Activated CD4-positive, alpha-beta T cell treated with anti-CD3 and anti-CD28 coated beads, Interleukin-2, Interleukin-6, amounts not matched to agents 100 ng/mL and 50 ng/mL, durations not matched to agents 16 hours and 8 hours (primary cell): ENCODE results near the gene CDKL5.
"Not testable (repeated sequence)": the region's sequence is repeated elsewhere in the genome, so short reads cannot be mapped to it uniquely, and the experiment has no call there.

Experiments
- DNase-seq: peaks from one replicate; pipeline ENCODE4 v3.0.0-alpha.2; 2020

CDKL5 gene

GRCh38 chrX:18578546-18578945 is 153.1 kb downstream of the CDKL5 start:
- no peak for DNase-seq

- no peak for DNase-seq
Measured at GRCh38 chrX:18579495-18579894, 154.1 kb downstream of the CDKL5 start.

- DNase-seq, result no peak
Measured at GRCh38 chrX:18582910-18583493, 157.6 kb downstream of the CDKL5 start.

GRCh38 chrX:18589292-18589691 is 163.9 kb downstream of the CDKL5 start:
- DNase-seq, result not testable (repeated sequence)

- DNase-seq, result no peak
Measured at GRCh38 chrX:18591834-18592233, 166.4 kb downstream of the CDKL5 start.

DNA sequence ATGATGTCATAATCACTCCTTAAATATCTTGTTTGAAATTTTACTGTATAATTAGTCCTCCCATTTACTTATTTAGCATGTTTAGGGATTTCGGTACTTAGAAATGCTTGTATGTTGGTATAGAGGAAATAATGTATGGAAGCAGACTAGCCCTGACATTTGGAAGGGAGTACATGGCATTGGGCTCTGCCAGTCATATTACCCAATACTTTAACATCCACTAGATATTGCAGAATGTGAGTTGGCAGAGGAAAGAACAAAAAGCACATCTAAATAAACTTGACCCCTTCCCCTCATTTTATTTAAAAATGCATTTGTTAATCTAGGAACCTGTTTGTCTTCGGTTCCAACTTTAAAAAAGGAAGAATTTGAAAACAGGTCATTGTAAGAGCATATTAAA is 168.7 kb downstream of the CDKL5 start:
- no peak for DNase-seq

DNA sequence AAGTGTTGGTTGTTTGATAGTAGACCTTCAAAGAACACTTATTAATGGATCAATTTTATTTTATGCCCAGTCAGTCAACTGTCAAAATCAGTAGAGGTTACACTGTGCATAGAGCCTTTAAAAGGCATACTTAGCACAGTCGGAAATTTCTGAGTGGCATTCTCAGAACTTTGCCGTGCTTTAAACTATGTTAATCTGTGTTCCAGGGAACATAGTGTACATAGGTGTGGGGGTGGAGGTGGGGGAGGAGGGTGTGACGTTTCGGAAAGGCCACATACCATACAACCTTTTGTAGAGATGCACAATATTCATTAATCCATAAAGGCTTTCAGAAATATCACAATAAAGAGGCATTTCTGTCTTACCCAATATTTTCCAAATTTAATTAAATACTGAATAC is 170.7 kb downstream of the CDKL5 start:
- DNase-seq, result no peak

GRCh38 chrX:18598413-18598812 is 173.0 kb downstream of the CDKL5 start:
- no peak for DNase-seq

- DNase-seq, result no peak
Measured at GRCh38 chrX:18607966-18608365, 182.6 kb downstream of the CDKL5 start.

- DNase-seq, result no peak
Measured at GRCh38 chrX:18613930-18614639, 188.7 kb downstream of the CDKL5 start.

- DNase-seq, result no peak
Measured at GRCh38 chrX:18616688-18617406, 191.4 kb downstream of the CDKL5 start.

DNA sequence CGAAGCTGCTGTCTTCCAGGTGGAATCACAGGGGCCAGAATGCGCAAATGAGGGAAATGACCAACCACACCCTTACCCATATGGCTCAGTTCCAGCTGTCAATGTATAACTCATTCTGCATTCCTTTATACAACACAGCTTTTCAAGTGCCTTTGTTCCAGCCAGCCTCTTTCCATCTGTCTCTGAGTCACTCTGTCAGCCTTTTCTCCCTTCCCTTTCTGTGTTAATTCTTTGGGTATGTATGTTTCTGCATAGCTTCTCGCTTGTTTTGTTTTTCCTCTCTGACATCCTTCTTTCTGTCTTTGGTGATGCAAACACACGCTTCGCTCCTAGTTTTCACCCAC is 192.0 kb downstream of the CDKL5 start:
- no peak for DNase-seq

DNA sequence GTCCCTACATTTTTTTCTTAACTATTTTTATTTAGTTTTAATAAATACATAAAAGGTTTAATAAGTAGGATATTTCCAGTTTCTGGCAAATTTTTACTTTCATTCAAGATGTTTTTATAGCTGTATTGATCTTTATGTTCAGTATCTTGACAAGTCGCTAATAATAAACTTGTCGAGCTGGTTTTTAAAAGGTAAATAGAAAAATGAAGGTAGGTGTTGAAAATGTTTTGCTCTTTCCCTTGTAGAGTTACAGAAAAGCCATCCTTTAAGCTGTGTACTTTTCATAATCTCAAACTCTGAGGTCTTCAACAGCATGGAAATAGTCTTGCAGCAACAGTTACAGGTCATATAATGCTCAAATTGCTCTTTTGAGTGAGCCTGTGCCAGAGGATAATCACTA is 193.9 kb downstream of the CDKL5 start:
- DNase-seq, result no peak

- no peak for DNase-seq
Measured at GRCh38 chrX:18620349-18620748, 194.9 kb downstream of the CDKL5 start.

- DNase-seq, result no peak
Measured at GRCh38 chrX:18624599-18624998, 199.2 kb downstream of the CDKL5 start.

GRCh38 chrX:18630934-18631333 is 205.5 kb downstream of the CDKL5 start:
- DNase-seq, result no peak

GRCh38 chrX:18638398-18638797 is 213.0 kb downstream of the CDKL5 start:
- DNase-seq, result no peak

DNA sequence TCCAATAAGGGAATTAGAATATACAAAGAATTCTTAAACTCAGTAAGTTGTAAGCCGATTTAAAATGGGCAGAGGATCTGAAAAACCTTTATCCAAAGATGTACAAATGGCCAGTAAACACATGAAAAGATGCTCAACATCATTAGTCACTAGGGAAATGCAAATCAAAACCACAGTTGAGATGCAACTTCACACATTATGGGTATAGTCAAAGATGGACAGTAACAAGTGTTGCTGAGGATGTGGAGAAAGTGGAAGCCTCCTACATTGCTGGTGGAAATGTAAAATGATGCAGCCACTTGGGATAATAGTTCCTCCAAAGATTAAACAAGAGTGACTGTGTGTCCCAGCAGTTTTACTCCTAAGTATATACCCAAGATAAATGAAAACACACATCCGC is 213.9 kb downstream of the CDKL5 start:
- DNase-seq, result no peak

DNA sequence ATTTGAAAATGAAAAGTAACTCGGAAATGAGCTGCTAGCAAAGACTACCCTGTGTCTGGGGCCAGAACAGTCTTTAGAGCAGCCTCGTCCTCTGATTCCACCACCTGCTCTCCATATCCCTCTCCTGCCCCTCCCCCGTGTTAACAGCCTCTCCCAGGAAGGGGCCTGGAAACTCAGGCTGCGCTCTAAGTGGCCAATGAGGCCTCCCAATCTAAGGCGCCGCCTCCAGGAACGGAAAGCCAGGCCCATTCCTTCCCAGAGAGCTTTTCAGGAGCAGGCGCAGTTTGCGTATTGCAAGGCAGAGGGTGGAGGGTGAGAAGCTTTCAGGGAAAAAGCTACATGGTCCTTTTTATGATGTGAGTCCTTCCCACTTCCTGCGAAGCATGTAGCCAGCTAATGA is 215.3 kb downstream of the CDKL5 start:
- no peak for DNase-seq

GRCh38 chrX:18643243-18643642 is 217.8 kb downstream of the CDKL5 start:
- no peak for DNase-seq

DNA sequence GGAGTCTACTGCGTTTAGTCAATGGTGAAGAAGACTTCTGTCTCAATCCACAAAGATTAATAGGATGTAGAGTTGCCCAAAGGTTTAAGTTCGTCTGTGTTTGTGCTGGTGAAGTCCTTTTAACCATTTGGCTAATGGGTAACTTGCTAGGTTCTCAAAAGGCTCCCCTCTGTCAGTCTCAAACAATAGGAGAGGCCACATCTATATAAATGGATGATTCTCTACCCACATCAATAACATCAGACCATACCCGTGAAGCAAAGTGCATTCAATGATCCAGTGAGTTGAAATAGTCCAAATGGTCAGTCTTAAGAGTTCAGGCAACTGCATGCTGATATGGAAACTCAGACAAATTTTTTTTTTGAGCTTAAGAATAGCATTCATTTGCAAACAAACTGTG is 218.4 kb downstream of the CDKL5 start:
- no peak for DNase-seq

GRCh38 chrX:18647621-18648020 is 222.2 kb downstream of the CDKL5 start:
- DNase-seq, result no peak

GRCh38 chrX:18649498-18649951 is 224.1 kb downstream of the CDKL5 start:
- no peak for DNase-seq

DNA sequence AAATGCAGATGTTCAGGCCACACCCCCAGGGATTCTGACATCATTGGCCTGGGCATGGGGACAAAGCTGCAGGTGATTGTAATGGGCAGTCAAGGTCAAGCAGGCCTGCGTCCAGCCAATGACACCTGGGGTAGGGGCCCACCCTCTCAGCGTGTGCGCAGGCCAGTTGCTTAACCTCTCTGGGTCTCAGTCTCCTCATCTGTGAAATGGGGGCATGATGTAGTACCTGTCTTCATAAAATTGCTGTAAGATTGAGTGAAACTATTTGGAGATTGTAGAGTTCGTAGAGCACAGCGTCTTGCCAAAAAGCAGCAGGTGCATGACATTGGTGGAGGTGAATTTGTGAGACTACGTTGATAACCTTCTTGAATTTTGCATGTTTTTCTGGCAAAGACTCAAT is 225.3 kb downstream of the CDKL5 start:
- no peak for DNase-seq
